AG09319 (cell line): ENCODE data around the gene SPAAR.
A peak's percentile ranks its signal among the peaks of the same experiment; 100 is the strongest.
"Not testable (repeated sequence)": the region's sequence is repeated elsewhere in the genome, so short reads cannot be mapped to it uniquely, and the experiment has no call there.

ENCODE experiments used
- DNase-seq: peaks from one replicate; pipeline ENCODE4 v3.0.0-alpha.2; 2010; ENCODE audit warnings: low read depth; ENCODE audit errors: extremely low read depth
- TF ChIP-seq, protein P1 (sequence below): IDR thresholded peaks from 2 replicates; pipeline ENCODE4 v1.5.1; 2011; ENCODE audit warnings: low read depth, mild to moderate bottlenecking, inconsistent platforms, low read length, moderate library complexity

The SPAAR gene

GRCh38 chr9:35891646-35892045 is 17.6 kb upstream of the SPAAR start:
- TF ChIP-seq, protein P1, sequence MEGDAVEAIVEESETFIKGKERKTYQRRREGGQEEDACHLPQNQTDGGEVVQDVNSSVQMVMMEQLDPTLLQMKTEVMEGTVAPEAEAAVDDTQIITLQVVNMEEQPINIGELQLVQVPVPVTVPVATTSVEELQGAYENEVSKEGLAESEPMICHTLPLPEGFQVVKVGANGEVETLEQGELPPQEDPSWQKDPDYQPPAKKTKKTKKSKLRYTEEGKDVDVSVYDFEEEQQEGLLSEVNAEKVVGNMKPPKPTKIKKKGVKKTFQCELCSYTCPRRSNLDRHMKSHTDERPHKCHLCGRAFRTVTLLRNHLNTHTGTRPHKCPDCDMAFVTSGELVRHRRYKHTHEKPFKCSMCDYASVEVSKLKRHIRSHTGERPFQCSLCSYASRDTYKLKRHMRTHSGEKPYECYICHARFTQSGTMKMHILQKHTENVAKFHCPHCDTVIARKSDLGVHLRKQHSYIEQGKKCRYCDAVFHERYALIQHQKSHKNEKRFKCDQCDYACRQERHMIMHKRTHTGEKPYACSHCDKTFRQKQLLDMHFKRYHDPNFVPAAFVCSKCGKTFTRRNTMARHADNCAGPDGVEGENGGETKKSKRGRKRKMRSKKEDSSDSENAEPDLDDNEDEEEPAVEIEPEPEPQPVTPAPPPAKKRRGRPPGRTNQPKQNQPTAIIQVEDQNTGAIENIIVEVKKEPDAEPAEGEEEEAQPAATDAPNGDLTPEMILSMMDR: no peak
- no peak for DNase-seq

DNA sequence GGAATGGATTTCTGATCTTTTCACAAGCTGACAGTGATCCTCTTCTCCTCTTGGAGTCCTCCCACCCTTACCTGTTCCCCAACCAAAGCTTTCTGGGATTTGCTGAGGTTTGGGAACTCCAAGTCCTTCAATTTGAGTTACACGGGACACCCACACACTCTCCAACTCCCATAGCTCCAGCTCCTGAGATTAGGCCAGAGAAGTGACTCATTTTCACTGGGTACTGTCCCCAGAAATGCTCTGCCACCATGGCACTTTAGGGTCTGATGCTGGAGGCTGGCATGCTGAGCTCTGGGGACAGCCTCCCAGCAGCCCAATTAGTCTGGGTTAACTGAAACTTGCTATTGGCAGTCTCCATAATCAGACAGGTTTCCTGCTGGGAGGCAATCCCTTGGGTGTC is 17.2 kb upstream of the SPAAR start:
- TF ChIP-seq, protein P1: no peak
- no peak for DNase-seq

GRCh38 chr9:35896570-35896969 is 12.7 kb upstream of the SPAAR start:
- no peak for DNase-seq
- TF ChIP-seq, protein P1: no peak

GRCh38 chr9:35897376-35898099 is 11.8 kb upstream of the SPAAR start:
- DNase-seq: not testable (repeated sequence)

- TF ChIP-seq, protein P1: no peak
- DNase-seq: no peak
Observed at GRCh38 chr9:35898337-35898736, 11.0 kb upstream of the SPAAR start.

DNA sequence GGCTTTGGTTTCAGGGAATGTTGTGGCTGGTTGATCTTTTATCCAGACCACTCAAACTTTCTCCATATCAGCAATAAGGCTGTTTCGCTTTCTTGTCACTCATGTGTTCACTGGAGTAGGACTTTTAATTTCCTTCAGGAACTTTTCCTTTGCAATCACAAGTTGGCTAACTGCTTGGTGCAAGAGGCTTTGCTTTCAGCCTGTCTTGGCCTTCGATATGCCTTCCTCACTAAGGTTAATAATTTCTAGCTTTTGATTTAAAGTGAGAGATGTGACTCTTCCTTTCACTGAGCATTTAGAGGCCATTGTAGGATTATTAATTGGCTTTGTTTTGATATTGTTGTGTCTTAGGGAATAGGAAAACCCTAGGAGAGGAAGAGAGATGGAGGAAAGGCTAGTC is 10.3 kb upstream of the SPAAR start:
- DNase-seq: no peak
- TF ChIP-seq, protein P1: no peak

- TF ChIP-seq, protein P1: peak; percentile 51
- DNase-seq: no peak
Observed at GRCh38 chr9:35903049-35903448, 6.2 kb upstream of the SPAAR start.

- TF ChIP-seq, protein P1: no peak
Observed at GRCh38 chr9:35904338-35904737, 5.0 kb upstream of the SPAAR start.

More at GRCh38 chr9:35904338-35904737, 5.0 kb upstream of the SPAAR start:
- DNase-seq: no peak
